Measurements from ENCODE around the gene PHLDA3.

PHLDA3 gene

GRCh38 chr1:201434266-201434665 is 34.7 kb downstream of the PHLDA3 start:
- H3K27me3 ChIP-seq (ENCODE audit: control insufficient read depth, insufficient read depth, low read length, poor library complexity, severe bottlenecking) = no peaks in the 10 kb centered on the region
- no peak overlapping the region for H3K4me3 ChIP-seq (ENCODE audit: insufficient read depth, low read depth, low read length)
- H3K9me3 ChIP-seq (ENCODE audit: control insufficient read depth, low read length) = no peaks in the 10 kb centered on the region
- H3K36me3 ChIP-seq (ENCODE audit: control insufficient read depth, insufficient read depth, low read length) = no peaks in the 10 kb centered on the region
- H3K4me1 ChIP-seq (ENCODE audit: control insufficient read depth, insufficient read depth, low read length) = peaks cover 7% of the 10 kb centered on the region
- no peak overlapping the region for H3K27ac ChIP-seq (ENCODE audit: insufficient read depth, low read depth, low read length, poor library complexity, severe bottlenecking)
- 93 to 99% methylated on average over 3 of the region's 3 CpGs for WGBS, 2 experiments

GRCh38 chr1:201433609-201434008 is 35.4 kb downstream of the PHLDA3 start:
- Histone ChIP-seq H3K27me3 (ENCODE audit: control insufficient read depth, insufficient read depth, low read length, poor library complexity, severe bottlenecking) (no peaks in the 10 kb centered on the region), H3K36me3 (ENCODE audit: control insufficient read depth, insufficient read depth, low read length) (no peaks in the 10 kb centered on the region), H3K4me1 (ENCODE audit: control insufficient read depth, insufficient read depth, low read length) (peaks cover 7% of the 10 kb centered on the region), H3K9me3 (ENCODE audit: control insufficient read depth, low read length) (no peaks in the 10 kb centered on the region), H3K4me3 (ENCODE audit: insufficient read depth, low read depth, low read length) (no peak overlapping the region), H3K27ac (ENCODE audit: insufficient read depth, low read depth, low read length, poor library complexity, severe bottlenecking) (no peak overlapping the region)
- WGBS, 2 experiments = 89% methylated on average over 4 to 6 of the region's 6 CpGs

- 90% methylated on average over 4 of the region's 4 CpGs for WGBS, 2 experiments
- H3K4me1 ChIP-seq (ENCODE audit: control insufficient read depth, insufficient read depth, low read length) = peaks cover 7% of the 10 kb centered on the region
- no peak overlapping the region for H3K4me3 ChIP-seq (ENCODE audit: insufficient read depth, low read depth, low read length)
- no peak overlapping the region for H3K27ac ChIP-seq (ENCODE audit: insufficient read depth, low read depth, low read length, poor library complexity, severe bottlenecking)
- no peaks in the 10 kb centered on the region for H3K9me3 ChIP-seq (ENCODE audit: control insufficient read depth, low read length)
- H3K27me3 ChIP-seq (ENCODE audit: control insufficient read depth, insufficient read depth, low read length, poor library complexity, severe bottlenecking) = no peaks in the 10 kb centered on the region
- no peaks in the 10 kb centered on the region for H3K36me3 ChIP-seq (ENCODE audit: control insufficient read depth, insufficient read depth, low read length)
These were observed 38.2 kb downstream of the PHLDA3 start for GRCh38 chr1:201430776-201431175.

DNA sequence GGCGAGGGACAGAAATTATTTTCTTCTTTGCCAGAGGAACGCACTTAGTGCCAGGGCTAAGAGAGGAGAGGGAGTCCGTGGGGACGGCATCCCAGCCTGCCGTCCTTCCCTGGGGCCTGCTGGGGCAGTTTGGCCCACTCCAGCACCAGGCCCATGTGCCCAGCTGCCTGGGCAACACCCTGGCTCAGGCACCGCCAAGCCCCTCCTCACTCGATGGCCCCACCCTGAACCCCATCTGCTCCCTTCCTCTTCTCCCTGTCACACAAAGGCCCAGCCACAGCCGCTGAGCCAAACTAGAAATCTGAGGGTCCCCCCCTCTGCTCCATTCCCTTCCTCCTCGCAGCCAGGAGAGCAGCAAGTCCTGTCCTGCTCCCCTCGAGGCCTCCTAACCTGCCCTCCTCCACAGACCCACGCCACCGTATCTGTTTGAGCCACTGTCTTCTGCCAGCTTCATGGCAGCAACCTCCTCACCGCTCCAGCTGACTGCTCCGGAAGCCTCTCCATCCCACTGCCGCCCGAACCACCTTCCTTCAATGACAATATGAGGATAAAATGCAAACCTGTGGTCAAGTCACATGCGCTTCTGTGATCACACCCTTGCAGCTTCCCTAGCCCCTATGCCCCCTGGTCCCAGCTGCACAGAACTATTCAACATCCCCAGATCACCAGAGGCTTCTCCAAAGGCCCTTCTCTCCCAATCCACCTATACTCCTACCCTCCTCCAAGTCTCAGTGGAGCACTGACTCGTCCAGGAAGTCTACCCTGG is 39.1 kb downstream of the PHLDA3 start:
- Histone ChIP-seq H3K4me3 (ENCODE audit: insufficient read depth, low read depth, low read length) (no peak overlapping the region), H3K27ac (ENCODE audit: insufficient read depth, low read depth, low read length, poor library complexity, severe bottlenecking) (no peak overlapping the region)

GRCh38 chr1:201427963-201428362 is 41.0 kb downstream of the PHLDA3 start:
- WGBS, 2 experiments = 80 to 93% methylated on average over 4 to 5 of the region's 6 CpGs
- no peaks in the 10 kb centered on the region for H3K27me3 ChIP-seq (ENCODE audit: control insufficient read depth, insufficient read depth, low read length, poor library complexity, severe bottlenecking)
- H3K27ac ChIP-seq (ENCODE audit: insufficient read depth, low read depth, low read length, poor library complexity, severe bottlenecking) = no peak overlapping the region

More for the DNA sequence above, 39.1 kb downstream of the PHLDA3 start:
- peaks cover 7% of the 10 kb centered on the region for H3K4me1 ChIP-seq (ENCODE audit: control insufficient read depth, insufficient read depth, low read length)
- no peaks in the 10 kb centered on the region for H3K27me3 ChIP-seq (ENCODE audit: control insufficient read depth, insufficient read depth, low read length, poor library complexity, severe bottlenecking)
- H3K36me3 ChIP-seq (ENCODE audit: control insufficient read depth, insufficient read depth, low read length) = no peaks in the 10 kb centered on the region
- WGBS, 2 experiments = 92 to 93% methylated on average over 18 of the region's 18 CpGs
- H3K9me3 ChIP-seq (ENCODE audit: control insufficient read depth, low read length) = no peaks in the 10 kb centered on the region

DNA sequence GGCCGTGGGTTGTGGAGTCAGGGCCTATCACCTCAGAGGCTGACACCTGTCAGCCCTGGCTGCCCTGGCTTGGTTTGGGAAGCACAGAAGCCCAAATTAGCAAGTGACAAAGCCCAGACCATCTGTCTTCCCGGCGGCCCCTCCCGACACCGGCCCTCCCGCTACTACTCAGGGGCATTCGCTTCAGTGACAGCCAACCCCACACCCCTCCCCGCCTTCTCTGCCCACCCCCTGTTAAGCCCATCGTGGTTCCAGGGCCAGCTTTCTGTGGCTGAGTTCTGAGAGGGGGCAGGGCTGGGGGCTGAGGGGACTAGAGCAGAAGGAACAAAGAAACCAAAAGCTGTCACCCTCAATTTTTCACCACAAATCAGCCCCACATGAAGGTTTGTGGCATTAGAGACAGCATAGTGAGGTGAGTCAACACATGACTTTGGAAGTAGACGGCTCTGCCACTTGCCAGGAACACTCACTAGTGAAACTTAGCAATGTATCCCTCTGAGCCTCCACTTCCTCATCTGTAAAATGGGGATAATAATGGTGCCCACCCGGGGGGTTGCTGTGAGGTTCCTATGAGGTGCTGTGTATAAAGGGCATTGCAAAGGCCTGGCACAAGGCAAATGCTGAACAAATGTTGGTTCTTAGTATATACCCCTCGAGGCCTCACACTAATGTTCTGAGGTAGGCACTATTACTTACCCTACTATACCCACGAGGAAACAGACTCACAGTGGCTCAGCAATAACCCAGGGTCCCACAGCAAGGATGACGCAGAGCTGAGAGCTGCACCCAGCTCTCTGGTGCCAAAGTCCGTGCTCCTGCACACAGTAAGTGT is 42.3 kb downstream of the PHLDA3 start:
- Histone ChIP-seq H3K9me3 (ENCODE audit: control insufficient read depth, low read length) (no peaks in the 10 kb centered on the region), H3K27me3 (ENCODE audit: control insufficient read depth, insufficient read depth, low read length, poor library complexity, severe bottlenecking) (no peaks in the 10 kb centered on the region), H3K4me1 (ENCODE audit: control insufficient read depth, insufficient read depth, low read length) (peaks cover 12% of the 10 kb centered on the region), H3K4me3 (ENCODE audit: insufficient read depth, low read depth, low read length) (no peak overlapping the region), H3K36me3 (ENCODE audit: control insufficient read depth, insufficient read depth, low read length) (no peaks in the 10 kb centered on the region), H3K27ac (ENCODE audit: insufficient read depth, low read depth, low read length, poor library complexity, severe bottlenecking) (no peak overlapping the region)
- 59 to 60% methylated on average over 12 to 15 of the region's 15 CpGs for WGBS, 2 experiments

More at GRCh38 chr1:201427963-201428362, 41.0 kb downstream of the PHLDA3 start:
- Histone ChIP-seq H3K36me3 (ENCODE audit: control insufficient read depth, insufficient read depth, low read length) (no peaks in the 10 kb centered on the region), H3K4me3 (ENCODE audit: insufficient read depth, low read depth, low read length) (no peak overlapping the region), H3K4me1 (ENCODE audit: control insufficient read depth, insufficient read depth, low read length) (peaks cover 7% of the 10 kb centered on the region), H3K9me3 (ENCODE audit: control insufficient read depth, low read length) (no peaks in the 10 kb centered on the region)

DNA sequence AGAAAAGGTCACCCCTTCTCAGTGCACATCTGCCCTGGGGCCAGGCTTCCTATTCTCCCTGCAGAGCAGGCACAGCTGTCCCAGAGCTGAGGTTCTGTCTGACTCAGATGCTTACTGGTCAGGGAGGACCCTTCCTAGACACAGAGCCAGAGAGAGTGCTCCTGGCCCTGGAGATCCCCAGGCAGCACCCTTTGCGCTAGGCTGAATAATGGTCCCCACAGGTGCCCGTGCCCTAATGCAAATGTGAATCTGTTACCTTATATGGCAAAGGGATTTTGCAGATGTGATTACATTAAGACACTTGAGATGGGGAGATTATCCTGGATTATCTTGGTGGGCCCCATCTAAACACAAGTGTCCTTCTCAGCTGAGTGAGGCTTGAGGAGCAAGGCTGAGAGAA is 44.8 kb downstream of the PHLDA3 start:
- Histone ChIP-seq H3K4me1 (ENCODE audit: control insufficient read depth, insufficient read depth, low read length) (peaks cover 15% of the 10 kb centered on the region), H3K27ac (ENCODE audit: insufficient read depth, low read depth, low read length, poor library complexity, severe bottlenecking) (no peak overlapping the region), H3K36me3 (ENCODE audit: control insufficient read depth, insufficient read depth, low read length) (no peaks in the 10 kb centered on the region), H3K27me3 (ENCODE audit: control insufficient read depth, insufficient read depth, low read length, poor library complexity, severe bottlenecking) (no peaks in the 10 kb centered on the region), H3K9me3 (ENCODE audit: control insufficient read depth, low read length) (no peaks in the 10 kb centered on the region), H3K4me3 (ENCODE audit: insufficient read depth, low read depth, low read length) (no peak overlapping the region)
- WGBS, 2 experiments = 88 to 93% methylated on average over 2 of the region's 2 CpGs

DNA sequence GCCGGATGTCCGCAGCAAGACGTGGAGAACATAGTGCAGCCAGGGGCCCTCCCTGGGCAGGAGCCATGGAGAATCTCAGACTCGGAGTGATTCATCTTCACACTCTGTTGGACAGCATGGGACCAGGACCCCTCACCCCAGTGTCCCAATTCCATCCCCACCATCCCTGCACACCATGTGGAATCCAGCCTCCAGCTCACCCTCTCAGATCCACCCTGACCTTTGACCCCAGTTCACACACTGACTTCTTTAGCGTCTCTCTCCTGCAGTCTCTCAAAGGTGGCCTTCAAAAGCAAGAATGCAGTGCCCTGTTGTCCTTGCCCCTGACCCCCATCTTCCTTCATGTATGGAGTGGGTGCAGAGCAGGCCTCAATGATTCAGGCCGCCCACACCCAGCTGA is 45.3 kb downstream of the PHLDA3 start:
- Histone ChIP-seq H3K4me1 (ENCODE audit: control insufficient read depth, insufficient read depth, low read length) (peaks cover 15% of the 10 kb centered on the region), H3K9me3 (ENCODE audit: control insufficient read depth, low read length) (no peaks in the 10 kb centered on the region), H3K36me3 (ENCODE audit: control insufficient read depth, insufficient read depth, low read length) (no peaks in the 10 kb centered on the region), H3K27ac (ENCODE audit: insufficient read depth, low read depth, low read length, poor library complexity, severe bottlenecking) (no peak overlapping the region), H3K27me3 (ENCODE audit: control insufficient read depth, insufficient read depth, low read length, poor library complexity, severe bottlenecking) (no peaks in the 10 kb centered on the region), H3K4me3 (ENCODE audit: insufficient read depth, low read depth, low read length) (no peak overlapping the region)
- 88 to 90% methylated on average over 6 of the region's 6 CpGs for whole genome bisulfite sequencing, 2 experiments

DNA sequence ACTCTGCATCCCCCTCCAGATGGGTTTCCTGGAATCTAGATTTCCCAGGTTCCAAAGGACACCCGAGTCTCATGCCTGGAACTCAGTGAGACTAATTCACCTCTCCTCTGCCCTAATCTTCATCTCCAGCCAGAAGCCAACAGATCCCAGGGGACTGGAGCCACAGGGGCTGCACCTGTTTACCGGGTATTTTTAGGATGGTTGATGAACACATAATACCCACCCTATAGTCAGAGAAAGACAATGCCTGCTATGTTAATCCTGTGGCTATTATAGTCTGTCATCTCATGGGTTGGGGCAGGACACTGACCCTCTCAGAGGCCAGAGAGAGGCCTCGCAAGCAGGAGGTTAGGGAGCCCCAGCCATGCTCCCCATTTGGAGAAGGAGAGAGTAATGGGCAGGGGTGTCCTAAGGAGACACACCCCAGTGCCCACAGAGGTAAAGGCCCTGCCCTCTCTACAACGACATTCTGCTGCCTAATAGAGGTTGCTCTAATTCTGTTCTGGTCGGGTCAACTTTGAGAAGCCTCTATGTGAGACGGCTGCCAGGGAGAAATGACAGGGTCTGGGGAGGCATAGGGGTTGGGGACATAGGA is 46.5 kb downstream of the PHLDA3 start:
- Histone ChIP-seq H3K4me3 (ENCODE audit: insufficient read depth, low read depth, low read length) (no peak overlapping the region), H3K27me3 (ENCODE audit: control insufficient read depth, insufficient read depth, low read length, poor library complexity, severe bottlenecking) (no peaks in the 10 kb centered on the region)
- 84 to 91% methylated on average over 5 to 6 of the region's 6 CpGs for WGBS, 2 experiments

DNA sequence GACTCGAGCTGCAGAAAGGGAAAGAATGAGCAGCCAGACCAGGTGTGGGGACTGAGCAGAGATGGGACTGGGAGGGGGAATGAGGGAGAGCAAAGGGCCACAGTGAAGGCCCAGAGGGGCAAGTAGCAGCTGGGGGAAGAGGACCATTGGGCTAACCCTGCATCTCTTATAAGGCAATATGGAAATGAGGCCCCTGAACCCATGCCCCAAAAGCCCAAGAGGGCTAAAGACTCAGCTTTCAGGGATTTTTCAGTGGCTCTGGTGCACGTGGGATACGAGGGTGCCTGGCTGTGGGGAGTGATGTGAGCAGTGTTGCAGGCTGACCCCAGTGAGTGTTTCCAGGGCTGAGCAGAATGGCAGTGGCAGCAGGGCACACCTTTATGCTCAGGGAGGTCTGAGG is 47.0 kb downstream of the PHLDA3 start:
- Histone ChIP-seq H3K9me3 (ENCODE audit: control insufficient read depth, low read length) (no peaks in the 10 kb centered on the region), H3K36me3 (ENCODE audit: control insufficient read depth, insufficient read depth, low read length) (no peaks in the 10 kb centered on the region), H3K27ac (ENCODE audit: insufficient read depth, low read depth, low read length, poor library complexity, severe bottlenecking) (no peak overlapping the region), H3K4me3 (ENCODE audit: insufficient read depth, low read depth, low read length) (no peak overlapping the region), H3K4me1 (ENCODE audit: control insufficient read depth, insufficient read depth, low read length) (peaks cover 15% of the 10 kb centered on the region), H3K27me3 (ENCODE audit: control insufficient read depth, insufficient read depth, low read length, poor library complexity, severe bottlenecking) (no peaks in the 10 kb centered on the region)
- 68 to 74% methylated on average over 3 of the region's 3 CpGs for WGBS, 2 experiments

More for the DNA sequence above, 46.5 kb downstream of the PHLDA3 start:
- Histone ChIP-seq H3K4me1 (ENCODE audit: control insufficient read depth, insufficient read depth, low read length) (peaks cover 15% of the 10 kb centered on the region), H3K9me3 (ENCODE audit: control insufficient read depth, low read length) (no peaks in the 10 kb centered on the region), H3K27ac (ENCODE audit: insufficient read depth, low read depth, low read length, poor library complexity, severe bottlenecking) (no peak overlapping the region), H3K36me3 (ENCODE audit: control insufficient read depth, insufficient read depth, low read length) (no peaks in the 10 kb centered on the region)

Data from ectodermal cell (in vitro differentiated cells).